Vagina (tissue), 2 donors: ENCODE results near the gene PHC2. TPM values are rescaled to one million over a fixed set of nuclear protein-coding genes. Genes with fewer than 3 reads are reported as not detected.

ENCODE experiments used
- DNase-seq, 2 donors: peaks; one replicate each; pipeline ENCODE4 v3.0.0-alpha.2; 2017; ENCODE audit errors: extremely low spot score in 2 of 2
- H3K27ac ChIP-seq: fragments of 200-600 bp; sonication (generic); one replicate; pipeline ENCODE4 v1.5.1; 2019
- H3K27me3 ChIP-seq: fragments of 200-600 bp; sonication (generic); one replicate; pipeline ENCODE4 v1.5.1; 2019
- H3K36me3 ChIP-seq, 2 donors: fragments of 200-600 bp; sonication (generic); one replicate each; pipeline ENCODE4 v1.5.1; 2017 to 2019
- H3K4me1 ChIP-seq: fragments of 200-600 bp; sonication (generic); one replicate; pipeline ENCODE4 v1.5.1; 2019
- H3K4me3 ChIP-seq, 2 donors: fragments of 200-600 bp; sonication (generic); 1 replicate in 1 of 2; 2 replicates in 1 of 2; pipeline ENCODE4 v1.5.1; 2016 to 2019
- H3K9me3 ChIP-seq: fragments of 200-600 bp; sonication (generic); one replicate; pipeline ENCODE4 v1.5.1; 2019
- CTCF ChIP-seq, 3 experiments: fragments of 450-650 bp in 2 of 3; fragments of 200-600 bp in 1 of 3; sonication (generic) in 1 of 3; IDR thresholded peaks; one replicate each; pipeline ENCODE4 v1.5.1; 2017 to 2019; ENCODE audit warnings: antibody characterized with exemption in 3 of 3, mild to moderate bottlenecking in 2 of 3, moderate library complexity in 2 of 3
- POLR2A ChIP-seq, 2 donors: fragments of 450-650 bp; IDR thresholded peaks; one replicate each; pipeline ENCODE4 v1.6.1; 2017; ENCODE audit warnings: antibody characterized with exemption in 2 of 2, mild to moderate bottlenecking in 2 of 2, moderate library complexity in 2 of 2
- POLR2AphosphoS5 ChIP-seq, 2 donors: sonication (generic); formaldehyde crosslinking; IDR thresholded peaks; one replicate each; pipeline ENCODE4 v1.9.0; 2017; ENCODE audit warnings: antibody characterized with exemption in 2 of 2, mild to moderate bottlenecking in 2 of 2, low read depth in 1 of 2; ENCODE audit not compliant: insufficient read depth in 1 of 2
- intact Hi-C: fragments of 100-400 bp; cut with DNase I; formaldehyde crosslinking; loops from one replicate; pipeline ENCODE4 v1.15.1; 2023
- total RNA-seq: library from RNA; depleted of rRNA; stranded (reverse); fragments of >200 nt; gene quantifications from one replicate; pipeline ENCODE4 v1.2.3, GENCODE V29; 2016

PHC2 gene
- total RNA-seq, 1 donor from 2014 or later: 97.2 TPM

DNA sequence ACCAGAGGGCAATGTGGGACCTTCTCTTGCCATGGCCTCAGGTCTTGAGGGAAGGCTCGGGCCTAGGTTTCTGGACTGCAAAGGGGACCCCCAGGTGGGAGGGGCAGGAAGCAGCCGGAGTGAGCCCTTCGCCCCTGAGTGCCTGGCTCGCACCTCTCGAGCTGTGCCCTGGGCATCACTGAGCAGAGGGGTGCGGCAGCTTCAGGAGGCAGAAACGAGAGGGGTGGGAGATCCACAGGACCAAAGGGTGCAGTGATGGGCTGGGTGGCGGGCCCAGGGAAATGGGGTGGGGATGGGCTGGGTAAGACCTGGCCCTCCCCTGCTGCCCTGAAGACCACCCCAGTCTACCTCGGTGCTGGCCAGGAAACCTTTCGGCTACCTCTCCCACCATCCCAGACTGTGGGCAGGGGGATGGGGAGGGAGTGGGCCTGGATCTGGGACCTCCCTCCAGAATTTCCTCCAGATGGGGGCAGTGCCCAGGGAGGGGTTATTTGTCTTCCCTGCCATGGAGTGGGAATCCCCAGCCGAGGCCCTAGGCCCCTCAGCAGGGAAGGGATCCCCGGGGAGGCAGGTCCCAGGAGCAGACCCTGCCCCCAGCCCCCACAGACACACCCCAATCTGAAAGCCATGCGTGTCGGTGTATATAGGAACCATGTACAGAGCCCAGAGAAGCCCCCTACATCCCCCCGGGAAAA lies 131.3 kb downstream of the PHC2 start:
- peaks cover 31% of the 10 kb centered on the region for H3K4me1 ChIP-seq
- no peak for TF ChIP-seq POLR2A (IDR thresholded peaks at IDR 0.05)
- TF ChIP-seq CTCF (IDR thresholded peaks at IDR 0.05): no peak
- no peak for TF ChIP-seq POLR2AphosphoS5 (IDR thresholded peaks at IDR 0.05; ENCODE audit: insufficient read depth in 1 of 2, low read depth in 1 of 2)
- intact Hi-C loops: loop anchor here (5.0 kb wide), 1 partner anchor 68 kb away; no protein-coding TSS in a partner anchor
- DNase-seq: no peak
- peak overlapping the region; percentile 75 for H3K27ac ChIP-seq
- H3K27me3 ChIP-seq: no peaks in the 10 kb centered on the region
- H3K4me3 ChIP-seq: no peak overlapping the region
- no peaks in the 10 kb centered on the region for H3K9me3 ChIP-seq
- H3K36me3 ChIP-seq: peaks cover 0 to 29% of the 10 kb centered on the region in 2 donors

- Histone ChIP-seq H3K9me3 (no peaks in the 10 kb centered on the region), H3K36me3 (peaks cover 0 to 38% of the 10 kb centered on the region in 2 donors), H3K4me1 (peaks cover 31% of the 10 kb centered on the region), H3K27ac (peak overlapping the region; percentile 18), H3K4me3 (no peak overlapping the region), H3K27me3 (no peaks in the 10 kb centered on the region)
- no peak for DNase-seq
- peak; percentile 26 to 75 (median 73) for TF ChIP-seq CTCF (IDR thresholded peaks at IDR 0.05)
- TF ChIP-seq POLR2A (IDR thresholded peaks at IDR 0.05): no peak
- intact Hi-C loops: loop anchor here (5.0 kb wide), 1 partner anchor 69 kb away; no protein-coding TSS in a partner anchor
Measured at GRCh38 chr1:33298623-33299277, 132.1 kb downstream of the PHC2 start.

DNA sequence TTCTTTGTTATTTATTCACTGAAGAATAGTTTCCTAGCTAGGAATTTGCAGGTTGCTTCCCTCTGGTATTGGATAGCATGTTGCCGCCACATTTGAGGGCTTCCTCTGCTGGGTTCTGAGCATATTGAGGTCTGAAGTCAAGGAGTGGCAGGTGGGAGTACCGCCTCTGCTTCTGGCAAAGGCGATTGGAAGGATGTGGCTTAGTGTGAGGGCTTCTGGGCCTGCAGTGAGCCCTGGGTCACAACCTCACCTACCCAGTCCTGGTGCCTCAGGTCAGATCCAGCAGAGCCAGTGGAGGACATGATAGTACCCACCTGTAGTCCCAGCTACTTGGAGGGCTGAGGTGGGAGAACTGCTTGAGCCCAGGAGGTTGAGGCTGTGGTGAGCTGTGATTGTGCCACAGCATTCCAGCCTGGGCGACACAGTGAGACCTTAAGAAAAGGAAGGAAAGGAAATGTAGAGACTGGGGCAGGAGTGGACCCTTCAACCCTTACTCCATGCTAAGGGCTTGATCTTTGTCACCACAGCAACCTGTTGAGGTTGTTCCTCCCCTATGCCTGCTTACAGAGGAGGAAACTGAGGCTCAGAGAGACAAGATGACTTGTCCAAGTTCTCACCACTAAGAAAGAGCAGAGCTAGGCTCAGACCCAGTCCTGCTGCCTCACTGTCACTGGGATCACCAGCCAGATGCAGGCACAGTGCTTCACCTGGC lies 132.8 kb downstream of the PHC2 start:
- H3K27ac ChIP-seq: no peak overlapping the region
- H3K9me3 ChIP-seq: no peaks in the 10 kb centered on the region
- peaks cover 36% of the 10 kb centered on the region for H3K4me1 ChIP-seq
- intact Hi-C loops: loop anchor here (5.0 kb wide), 1 partner anchor 69 kb away; no protein-coding TSS in a partner anchor
- TF ChIP-seq POLR2AphosphoS5 (IDR thresholded peaks at IDR 0.05; ENCODE audit: insufficient read depth in 1 of 2, low read depth in 1 of 2): no peak
- no peak for TF ChIP-seq CTCF (IDR thresholded peaks at IDR 0.05)
- no peak for TF ChIP-seq POLR2A (IDR thresholded peaks at IDR 0.05)
- H3K27me3 ChIP-seq: no peaks in the 10 kb centered on the region
- H3K4me3 ChIP-seq: no peak overlapping the region
- H3K36me3 ChIP-seq: peaks cover 0 to 38% of the 10 kb centered on the region in 2 donors
- no peak for DNase-seq

DNA sequence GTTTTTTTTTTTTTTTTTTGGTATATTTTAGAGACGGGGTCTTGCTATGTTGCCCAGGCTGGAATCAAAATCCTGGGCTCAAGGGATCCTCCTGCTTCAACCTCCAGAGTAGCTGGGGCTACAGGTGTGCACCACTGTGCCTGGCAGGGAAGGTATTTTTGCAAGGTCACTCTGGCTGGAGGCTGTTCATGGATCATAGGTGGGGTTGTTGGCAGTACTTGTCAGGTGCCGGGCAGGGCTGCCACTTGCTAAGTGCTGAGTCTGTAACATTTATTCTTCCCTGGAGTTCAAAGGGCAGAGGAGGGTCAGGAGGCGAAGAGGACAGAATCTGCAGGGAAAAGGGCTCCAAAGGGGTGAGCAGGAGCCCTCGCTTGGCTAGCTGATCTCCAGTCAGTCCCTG lies 134.1 kb downstream of the PHC2 start:
- no peaks in the 10 kb centered on the region for H3K9me3 ChIP-seq
- intact Hi-C loops: loop anchor here (5.0 kb wide), 1 partner anchor 70 kb away; no protein-coding TSS in a partner anchor
- H3K27ac ChIP-seq: no peak overlapping the region
- no peak for DNase-seq
- H3K4me3 ChIP-seq: no peak overlapping the region
- H3K36me3 ChIP-seq: peaks cover 0 to 38% of the 10 kb centered on the region in 2 donors
- no peaks in the 10 kb centered on the region for H3K27me3 ChIP-seq
- H3K4me1 ChIP-seq: peaks cover 39% of the 10 kb centered on the region
- TF ChIP-seq POLR2AphosphoS5 (IDR thresholded peaks at IDR 0.05; ENCODE audit: insufficient read depth in 1 of 2, low read depth in 1 of 2) (no peak), CTCF (IDR thresholded peaks at IDR 0.05) (no peak), POLR2A (IDR thresholded peaks at IDR 0.05) (no peak)
